KOPT-K1 (cell line): ENCODE data around the gene NIPAL3.
"Not testable (repeated sequence)": the region's sequence is repeated elsewhere in the genome, so short reads cannot be mapped to it uniquely, and the experiment has no call there.

Source experiments
- H3K27ac ChIP-seq: fragments of 200-600 bp; sonication (generic); 2 replicates; pipeline ENCODE4 v1.5.1; 2016; ENCODE audit warnings: antibody characterized with exemption, mild to moderate bottlenecking, low read depth, low read length; ENCODE audit not compliant: poor library complexity, severe bottlenecking
- H3K36me3 ChIP-seq: fragments of 200-600 bp; sonication (generic); 2 replicates; pipeline ENCODE4 v1.5.1; 2017; ENCODE audit warnings: antibody characterized with exemption, mild to moderate bottlenecking, low read length, moderate library complexity; ENCODE audit not compliant: insufficient read depth
- H3K9me3 ChIP-seq: fragments of 200-600 bp; sonication (generic); 2 replicates; pipeline ENCODE4 v1.5.1; 2017; ENCODE audit warnings: antibody characterized with exemption, low read length, mild to moderate bottlenecking; ENCODE audit not compliant: insufficient read depth, poor library complexity, severe bottlenecking

Gene NIPAL3

DNA sequence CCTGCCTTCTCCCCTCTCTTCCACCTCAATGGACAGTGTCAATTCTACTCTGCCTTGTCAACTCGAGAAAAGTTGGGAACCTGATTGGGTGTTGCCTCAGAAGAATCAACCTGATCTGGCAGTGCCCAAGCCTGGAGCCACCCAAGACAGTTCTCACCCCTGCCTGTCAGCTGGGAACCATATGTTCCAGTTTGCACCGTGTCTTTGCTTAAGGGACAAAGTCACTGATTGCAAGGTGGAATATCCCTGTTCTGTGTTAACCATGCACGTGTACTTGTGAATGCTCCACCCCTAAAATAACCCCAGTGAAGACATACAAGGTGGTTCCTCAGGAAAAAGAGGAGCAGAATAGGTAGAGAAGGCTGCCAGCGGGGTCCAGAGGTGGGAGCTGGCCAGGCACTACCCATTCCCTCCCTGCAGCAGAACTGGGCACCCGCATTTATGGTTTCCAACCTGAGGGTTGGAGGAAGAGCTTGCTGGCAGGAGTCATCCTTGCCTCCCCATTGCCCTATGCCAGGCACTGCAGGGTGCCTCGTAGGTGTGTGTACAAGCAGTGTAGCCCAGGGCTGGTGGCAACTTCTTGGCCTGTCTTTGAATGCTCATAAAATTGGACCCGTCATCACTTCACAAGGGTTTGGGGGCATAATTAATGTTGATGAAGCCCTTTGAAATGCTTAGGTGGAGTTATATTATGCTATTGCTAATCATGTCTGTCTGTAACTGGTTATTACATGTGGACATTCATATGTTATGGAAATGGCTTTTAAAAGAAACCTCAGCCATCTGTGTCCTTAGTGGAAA lies 11.3 kb downstream of the NIPAL3 start:
- no peak overlapping the region for H3K27ac ChIP-seq
- H3K36me3 ChIP-seq = no peaks in the 10 kb centered on the region
- H3K9me3 ChIP-seq = no peaks in the 10 kb centered on the region

DNA sequence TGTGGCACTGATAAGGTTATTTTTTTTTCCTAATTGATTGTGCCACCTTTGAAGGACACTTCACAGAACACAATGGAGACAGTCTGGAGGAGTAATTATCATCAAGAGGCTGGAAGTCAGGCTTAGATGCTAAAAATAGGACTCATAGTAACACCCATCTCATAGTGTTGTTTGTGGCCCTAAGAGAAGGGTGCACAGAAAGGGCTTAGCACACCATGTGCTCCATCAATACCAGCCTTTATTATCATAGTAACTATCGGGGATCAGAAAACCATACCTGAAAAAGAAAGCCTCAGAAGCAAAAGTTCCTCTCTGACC lies 11.9 kb downstream of the NIPAL3 start:
- no peaks in the 10 kb centered on the region for H3K9me3 ChIP-seq
- no peak overlapping the region for H3K27ac ChIP-seq
- H3K36me3 ChIP-seq = no peaks in the 10 kb centered on the region

DNA sequence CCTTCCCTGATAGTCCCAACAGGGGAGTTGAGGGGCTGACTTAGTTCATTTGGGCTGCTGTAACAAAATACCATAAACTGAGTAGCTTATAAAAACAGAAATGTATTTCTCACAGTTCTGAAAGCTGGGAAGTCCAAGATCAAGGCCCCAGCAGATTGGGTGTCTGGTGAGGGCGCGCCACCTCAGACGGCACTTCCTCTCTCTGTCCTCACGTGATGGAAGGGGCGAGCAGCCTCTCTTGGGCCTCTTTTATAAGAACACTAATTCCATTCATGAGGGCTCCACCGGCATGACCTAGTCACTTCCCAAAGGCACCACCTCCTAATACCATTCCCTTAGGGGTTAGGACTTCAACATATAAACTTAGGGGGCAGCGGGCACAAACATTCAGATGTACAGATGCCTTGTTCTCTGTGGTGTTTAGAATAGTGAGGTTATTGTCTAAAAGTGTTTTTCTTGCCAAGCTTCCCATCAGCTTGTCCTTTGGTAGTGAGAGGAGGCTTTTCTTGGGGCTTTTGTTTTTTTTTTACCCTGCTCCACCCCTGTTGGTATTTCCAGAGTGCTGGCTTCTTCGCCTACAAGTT lies 20.3 kb downstream of the NIPAL3 start:
- Histone ChIP-seq H3K27ac (no peak overlapping the region), H3K36me3 (no peaks in the 10 kb centered on the region), H3K9me3 (no peaks in the 10 kb centered on the region)

DNA sequence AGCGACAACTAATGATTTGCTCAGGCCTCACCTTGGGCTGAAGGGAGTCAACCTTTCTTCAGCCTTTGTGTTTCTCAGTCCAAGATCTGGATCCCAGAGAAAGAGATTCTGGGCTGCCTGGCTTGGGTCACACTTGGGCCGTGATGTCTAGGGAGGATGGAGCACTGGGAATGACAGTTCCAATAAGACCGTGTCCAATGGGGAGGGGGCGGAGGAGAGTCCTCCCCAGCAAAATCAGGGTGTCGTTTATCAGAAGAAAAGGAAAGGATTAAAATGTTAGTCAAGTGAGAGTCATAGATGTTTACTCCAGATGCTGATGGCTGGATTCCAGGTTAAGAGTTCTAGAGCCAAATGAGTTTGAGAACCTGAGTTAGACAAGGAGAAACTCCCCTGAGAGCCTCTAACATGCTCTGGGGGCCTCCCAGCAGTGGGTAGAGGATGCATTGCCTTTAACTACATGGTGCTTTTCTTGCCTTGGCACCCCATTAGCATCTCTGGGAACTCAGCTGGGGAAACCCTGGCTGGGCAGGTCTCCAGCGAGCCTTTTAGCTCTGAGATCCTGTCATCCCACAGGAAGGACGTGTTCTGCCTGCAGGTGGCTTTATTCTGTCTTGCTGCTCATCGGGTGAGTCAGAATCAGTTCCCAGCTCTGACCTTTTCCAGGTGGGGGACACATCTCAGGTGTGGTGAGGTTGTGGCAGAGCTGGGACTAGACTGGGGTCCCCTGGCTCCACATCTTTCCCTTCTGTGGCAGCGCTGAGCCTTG lies 22.2 kb downstream of the NIPAL3 start:
- no peak overlapping the region for H3K27ac ChIP-seq
- H3K9me3 ChIP-seq = no peaks in the 10 kb centered on the region
- H3K36me3 ChIP-seq = no peaks in the 10 kb centered on the region

DNA sequence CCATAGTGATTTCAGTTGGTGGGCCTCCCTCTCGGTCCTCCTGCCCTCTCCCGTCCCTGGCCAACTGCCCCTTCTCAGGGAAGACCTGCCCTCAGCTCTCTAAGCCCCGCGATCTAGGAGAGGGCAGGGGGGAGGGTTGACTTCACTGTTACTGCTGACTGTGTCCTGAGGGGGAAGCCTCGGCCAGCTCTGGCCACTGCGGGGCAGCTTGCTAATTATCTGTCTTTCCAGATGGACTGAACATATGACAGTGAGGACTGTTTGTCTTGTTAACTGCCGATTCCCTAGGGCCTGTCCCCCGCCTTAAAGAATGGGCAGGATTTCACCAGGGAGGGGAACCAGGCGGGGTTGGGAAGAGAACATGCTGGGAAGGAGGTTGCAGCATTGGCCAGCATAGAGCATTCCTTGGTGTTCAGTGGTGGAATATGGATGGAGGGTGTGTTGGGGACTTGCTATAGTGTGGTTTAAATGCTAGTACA lies 22.9 kb downstream of the NIPAL3 start:
- no peak overlapping the region for H3K27ac ChIP-seq
- no peaks in the 10 kb centered on the region for H3K36me3 ChIP-seq
- no peaks in the 10 kb centered on the region for H3K9me3 ChIP-seq

DNA sequence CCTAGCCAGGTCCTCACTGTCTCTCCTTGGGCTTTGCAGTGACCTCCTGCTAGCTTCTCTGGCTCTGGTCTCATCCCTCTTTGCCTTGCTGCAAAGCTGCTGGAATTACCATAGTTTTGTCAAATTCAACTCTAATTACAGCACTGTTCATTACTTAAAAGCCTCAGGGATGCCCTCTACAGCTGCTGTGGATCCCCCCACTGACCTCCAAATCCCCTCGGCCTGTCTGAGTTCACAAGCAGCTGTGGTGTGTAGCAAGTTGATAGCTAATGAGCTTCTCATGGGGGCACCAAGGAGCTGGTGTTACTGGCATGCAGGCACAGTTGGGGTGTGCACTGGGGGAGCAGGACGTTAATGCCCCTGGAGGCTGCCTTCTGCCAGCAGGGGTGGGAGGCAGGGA lies 24.8 kb downstream of the NIPAL3 start:
- no peak overlapping the region for H3K27ac ChIP-seq
- H3K36me3 ChIP-seq = no peaks in the 10 kb centered on the region
- no peaks in the 10 kb centered on the region for H3K9me3 ChIP-seq

DNA sequence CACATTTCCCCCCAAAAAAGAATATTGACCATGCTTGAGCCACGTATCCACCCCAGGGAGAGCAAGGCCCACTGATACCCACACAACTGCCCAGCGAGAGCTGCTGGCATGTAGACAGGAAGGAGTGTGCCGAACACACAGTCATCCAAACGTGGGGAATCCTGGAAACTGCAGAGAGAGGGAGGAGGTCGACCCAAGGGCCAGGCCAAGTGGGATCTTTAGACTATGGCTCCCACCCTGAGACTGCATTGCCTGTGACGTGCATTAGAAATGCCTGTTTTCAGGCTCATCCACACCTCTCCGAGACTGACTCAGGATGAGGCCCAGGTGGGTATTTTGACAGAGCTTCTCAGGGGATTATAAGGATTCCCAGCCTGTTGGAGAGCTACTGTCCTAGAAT lies 25.9 kb downstream of the NIPAL3 start:
- Histone ChIP-seq H3K9me3 (no peaks in the 10 kb centered on the region), H3K27ac (no peak overlapping the region), H3K36me3 (0 out of 2 replicates have a peak, but pooled peaks cover 6% of the 10 kb centered on the region)

DNA sequence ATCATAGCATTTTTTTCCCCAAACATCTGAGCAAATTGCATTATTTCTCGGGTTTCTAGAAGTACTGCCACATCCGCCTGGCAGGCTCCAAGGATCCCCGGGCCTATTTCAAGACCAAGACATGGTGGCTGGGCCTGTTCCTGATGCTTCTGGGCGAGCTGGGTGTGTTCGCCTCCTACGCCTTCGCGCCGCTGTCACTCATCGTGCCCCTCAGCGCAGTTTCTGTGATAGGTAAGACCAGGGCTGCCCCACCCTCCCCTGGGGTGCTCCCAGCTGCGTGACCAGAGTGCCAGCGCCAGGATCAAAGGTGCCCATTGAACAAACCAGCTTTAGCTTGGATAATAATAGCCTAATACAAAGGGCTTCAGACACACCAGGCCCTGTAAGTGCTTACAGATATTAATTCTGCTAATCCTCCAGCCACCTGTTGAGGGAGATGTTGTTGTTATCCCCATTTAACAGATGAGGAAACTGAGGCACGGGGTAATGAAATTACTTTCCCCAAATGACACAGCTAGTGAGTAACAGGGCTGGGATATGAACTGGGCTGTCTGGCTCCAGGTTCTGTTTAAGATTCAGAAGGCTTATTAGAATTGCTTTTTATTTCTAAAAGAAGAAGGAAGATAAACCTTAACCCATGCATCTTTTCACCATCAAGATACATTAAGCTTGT lies 26.5 kb downstream of the NIPAL3 start:
- H3K27ac ChIP-seq = no peak overlapping the region
- 0 out of 2 replicates have a peak, but pooled peaks cover 6% of the 10 kb centered on the region for H3K36me3 ChIP-seq
- no peaks in the 10 kb centered on the region for H3K9me3 ChIP-seq

DNA sequence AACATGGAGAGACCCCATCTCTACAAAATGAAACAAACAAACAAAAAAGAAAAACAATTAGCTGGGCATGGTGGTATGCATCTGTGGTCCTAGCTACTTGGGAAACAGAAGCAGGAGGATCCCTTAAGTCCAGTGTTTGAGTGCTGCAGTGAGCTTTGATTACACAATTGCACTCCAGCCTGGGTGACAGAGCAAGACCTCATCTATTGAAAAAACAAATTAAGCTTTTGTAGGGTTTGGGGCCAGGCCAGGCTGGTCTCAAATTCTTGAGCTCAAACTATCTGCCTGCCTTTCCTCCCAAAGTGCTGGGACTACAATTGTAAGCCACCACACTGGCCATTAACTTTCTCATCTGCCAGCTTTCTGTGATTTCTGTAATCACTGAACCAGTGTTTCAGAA lies 27.2 kb downstream of the NIPAL3 start:
- Histone ChIP-seq H3K36me3 (0 out of 2 replicates have a peak, but pooled peaks cover 6% of the 10 kb centered on the region), H3K27ac (no peak overlapping the region), H3K9me3 (no peaks in the 10 kb centered on the region)

DNA sequence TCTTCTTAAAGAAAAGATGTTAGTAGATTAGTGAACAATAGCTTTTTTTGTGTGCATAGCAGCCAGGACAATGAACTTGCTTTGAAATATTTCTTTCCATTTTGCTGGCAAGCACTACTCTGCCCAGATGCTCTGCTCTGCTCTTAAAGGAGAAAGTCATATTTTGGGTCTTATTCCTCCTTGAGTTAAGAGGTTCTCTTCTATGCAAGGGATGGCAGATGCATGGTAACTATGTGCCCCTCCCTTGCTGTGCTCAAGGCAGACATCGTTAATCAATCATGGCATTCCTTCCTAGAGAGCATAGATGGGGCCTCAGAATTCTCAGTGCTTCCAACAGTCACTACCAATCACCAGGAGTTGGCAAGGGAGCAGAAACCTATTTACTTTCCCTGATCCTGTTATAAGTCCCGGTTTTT lies 27.6 kb downstream of the NIPAL3 start:
- H3K9me3 ChIP-seq = no peaks in the 10 kb centered on the region
- H3K36me3 ChIP-seq = 0 out of 2 replicates have a peak, but pooled peaks cover 6% of the 10 kb centered on the region
- no peak overlapping the region for H3K27ac ChIP-seq

DNA sequence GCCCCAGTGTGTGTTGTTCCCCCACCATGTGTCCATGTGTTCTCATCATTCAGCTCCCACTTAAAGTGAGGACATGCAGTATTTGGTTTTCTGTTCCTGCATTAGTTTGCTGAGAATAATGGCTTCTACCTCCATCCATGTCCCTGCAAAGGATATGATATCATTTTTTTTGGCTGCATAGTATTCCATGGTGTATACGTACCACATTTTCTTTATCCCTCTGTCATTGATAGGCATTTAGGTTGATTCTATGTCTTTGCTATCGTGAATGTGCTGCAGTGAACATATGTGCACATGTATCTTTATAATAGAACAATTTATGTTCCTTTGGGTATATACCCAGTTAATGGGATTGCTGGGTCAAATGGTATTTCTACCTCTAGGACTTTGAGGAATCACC lies 30.8 kb downstream of the NIPAL3 start:
- not testable (repeated sequence) for H3K27ac ChIP-seq, H3K9me3 ChIP-seq
- H3K36me3 ChIP-seq = peaks cover 18% of the 10 kb centered on the region

DNA sequence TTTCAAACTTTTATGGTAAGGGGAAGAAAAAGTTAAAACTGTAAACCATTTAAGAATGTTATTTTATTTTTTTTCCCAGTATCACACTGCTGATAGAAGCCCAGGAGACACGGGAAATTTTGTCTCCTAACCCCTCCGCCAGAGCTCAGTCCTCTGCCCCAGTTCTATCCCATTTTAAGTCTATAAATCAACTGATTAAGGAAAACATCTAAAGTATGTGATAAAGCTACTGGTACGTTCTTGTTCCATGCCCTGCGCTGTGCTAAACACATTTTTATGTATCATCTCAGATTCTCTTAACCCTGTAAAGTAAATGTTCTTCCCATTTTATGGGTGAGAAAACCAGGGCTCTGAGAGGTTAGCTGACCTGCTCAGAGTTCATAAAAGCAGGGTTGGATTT lies 34.7 kb downstream of the NIPAL3 start:
- H3K36me3 ChIP-seq = peaks cover 18% of the 10 kb centered on the region
- no peaks in the 10 kb centered on the region for H3K9me3 ChIP-seq
- no peak overlapping the region for H3K27ac ChIP-seq

DNA sequence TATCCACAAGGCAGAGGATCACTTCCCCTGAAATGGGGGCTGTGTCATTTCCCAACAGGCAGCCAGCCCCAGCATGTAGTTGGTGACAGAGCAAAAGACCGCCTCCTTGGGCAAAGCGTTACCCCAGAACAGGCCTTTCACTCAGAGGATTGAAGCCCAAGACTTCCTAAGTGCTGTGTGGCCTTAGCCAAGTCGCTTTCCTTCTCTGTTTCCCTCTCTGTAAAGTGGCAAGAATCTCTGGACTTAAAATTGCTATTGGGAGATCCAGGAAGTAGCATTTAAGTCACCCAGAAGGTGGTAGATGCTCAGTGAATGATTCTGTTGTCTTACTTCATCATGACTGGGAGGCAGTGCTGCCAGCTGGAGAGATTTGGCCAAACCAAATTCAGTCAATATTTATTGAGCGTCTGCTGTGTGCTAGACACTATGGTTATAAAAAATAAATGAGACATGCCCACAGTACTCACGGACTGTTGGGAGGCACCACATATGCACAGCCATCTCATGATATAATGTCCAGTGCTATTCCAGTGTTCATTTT lies 35.3 kb downstream of the NIPAL3 start:
- no peaks in the 10 kb centered on the region for H3K9me3 ChIP-seq
- H3K36me3 ChIP-seq = peaks cover 16% of the 10 kb centered on the region
- no peak overlapping the region for H3K27ac ChIP-seq

DNA sequence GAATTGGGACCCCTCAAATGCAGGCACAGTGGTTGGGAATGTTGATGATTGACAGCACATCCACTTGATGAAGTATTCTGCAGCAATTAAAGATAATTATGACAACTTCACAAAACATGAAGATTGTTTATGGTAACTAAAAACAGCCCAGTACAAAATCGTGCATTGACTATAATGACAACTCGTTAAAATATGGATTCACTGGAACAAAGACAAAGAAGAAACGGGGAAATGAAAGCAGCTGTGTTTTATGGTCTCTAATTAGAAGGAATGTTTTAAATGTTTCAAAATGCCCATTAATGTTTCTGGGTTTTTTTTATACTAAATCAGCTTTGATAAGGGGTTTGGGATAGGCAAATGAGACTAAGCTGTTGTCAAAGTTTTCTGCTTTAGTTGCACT lies 36.1 kb downstream of the NIPAL3 start:
- H3K9me3 ChIP-seq = no peaks in the 10 kb centered on the region
- peaks cover 12% of the 10 kb centered on the region for H3K36me3 ChIP-seq
- no peak overlapping the region for H3K27ac ChIP-seq
